Tibial nerve (tissue), 4 donors: ENCODE data around the gene GCLC. TPM values are rescaled to one million over a fixed set of nuclear protein-coding genes. Genes with fewer than 3 reads are reported as not detected.

Source experiments
- DNase-seq, 2 donors: peaks; one replicate each; pipeline ENCODE4 v3.0.0-alpha.2; 2019; ENCODE audit warnings: low spot score in 2 of 2
- H3K27ac ChIP-seq, 4 donors: fragments of 200-600 bp; sonication (generic) in 3 of 4; one replicate each; pipeline ENCODE4 v1.5.1; 2017 to 2019; ENCODE audit warnings: mild to moderate bottlenecking in 1 of 4
- H3K27me3 ChIP-seq, 2 donors: fragments of 200-600 bp; sonication (generic) in 1 of 2; one replicate each; pipeline versions ENCODE4 v1.5.1 to v1.6.0; 2017 to 2019
- H3K36me3 ChIP-seq, 3 donors: fragments of 200-600 bp; sonication (generic); one replicate each; pipeline ENCODE4 v1.5.1; 2018 to 2019
- H3K4me1 ChIP-seq, 4 donors: fragments of 200-600 bp; sonication (generic) in 3 of 4; one replicate each; pipeline ENCODE4 v1.5.1; 2017 to 2019
- H3K4me3 ChIP-seq, 4 donors: fragments of 200-600 bp; sonication (generic) in 3 of 4; one replicate each; pipeline ENCODE4 v1.5.1; 2017 to 2019; ENCODE audit warnings: mild to moderate bottlenecking in 1 of 4, moderate library complexity in 1 of 4
- H3K9me3 ChIP-seq, 4 donors: fragments of 200-600 bp; sonication (generic) in 3 of 4; one replicate each; pipeline ENCODE4 v1.5.1; 2017 to 2019
- EP300 ChIP-seq, 2 donors: sonication (generic); formaldehyde crosslinking; IDR thresholded peaks; one replicate each; pipeline ENCODE4 v1.6.1; 2017; ENCODE audit warnings: antibody characterized with exemption in 2 of 2, mild to moderate bottlenecking in 1 of 2
- POLR2A ChIP-seq, 2 donors: fragments of 450-650 bp; IDR thresholded peaks; one replicate each; pipeline ENCODE4 v1.6.1; 2017; ENCODE audit warnings: antibody characterized with exemption in 2 of 2, mild to moderate bottlenecking in 2 of 2, moderate library complexity in 2 of 2
- WGBS, 2 donors: methylation state at CpG; one replicate each; pipeline ENCODE4 v1.1.5; 2018; 5-methylcytosine and 5-hydroxymethylcytosine counted together
- total RNA-seq, 4 donors: library from RNA; depleted of rRNA; stranded (reverse); fragments of >200 nt; gene quantifications; one replicate each; pipeline ENCODE4 v1.1.0, GENCODE V29; 2016
- TF ChIP-seq, protein P1 (sequence below), 5 experiments: fragments of 200-600 bp in 3 of 5; fragments of 450-650 bp in 2 of 5; sonication (generic) in 3 of 5; IDR thresholded peaks; one replicate each; pipeline ENCODE4 v1.5.1; 2016 to 2019; ENCODE audit warnings: antibody characterized with exemption in 5 of 5, mild to moderate bottlenecking in 3 of 5, moderate library complexity in 2 of 5

The GCLC gene
- total RNA-seq, 4 donors from 2014 or later, result 21.8 to 43.2 (median 32.0) TPM

DNA sequence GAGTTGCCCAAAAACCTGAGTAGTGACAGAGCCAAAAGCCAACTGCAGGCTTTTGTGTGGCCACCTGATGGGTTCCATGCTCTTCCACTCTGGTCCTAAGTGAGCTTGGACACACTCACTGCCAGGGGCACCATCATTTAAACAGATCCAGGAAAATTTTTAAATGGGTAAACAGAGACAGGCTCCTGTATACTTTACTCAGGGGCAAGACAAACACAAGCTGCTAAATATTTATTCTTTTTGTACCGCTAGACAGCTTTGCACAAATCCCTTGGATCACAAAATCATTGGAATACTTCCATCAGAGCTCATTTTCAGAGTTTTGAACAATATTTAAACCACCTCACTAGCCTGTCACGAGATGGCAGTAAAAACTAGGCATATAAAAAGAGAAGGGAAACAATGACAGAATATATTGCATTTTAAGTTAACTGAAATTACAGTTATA is 31.4 kb downstream of the GCLC start:
- TF ChIP-seq POLR2A (IDR thresholded peaks at IDR 0.05) (no peak), EP300 (IDR thresholded peaks at IDR 0.05) (no peak)
- TF ChIP-seq, protein P1, sequence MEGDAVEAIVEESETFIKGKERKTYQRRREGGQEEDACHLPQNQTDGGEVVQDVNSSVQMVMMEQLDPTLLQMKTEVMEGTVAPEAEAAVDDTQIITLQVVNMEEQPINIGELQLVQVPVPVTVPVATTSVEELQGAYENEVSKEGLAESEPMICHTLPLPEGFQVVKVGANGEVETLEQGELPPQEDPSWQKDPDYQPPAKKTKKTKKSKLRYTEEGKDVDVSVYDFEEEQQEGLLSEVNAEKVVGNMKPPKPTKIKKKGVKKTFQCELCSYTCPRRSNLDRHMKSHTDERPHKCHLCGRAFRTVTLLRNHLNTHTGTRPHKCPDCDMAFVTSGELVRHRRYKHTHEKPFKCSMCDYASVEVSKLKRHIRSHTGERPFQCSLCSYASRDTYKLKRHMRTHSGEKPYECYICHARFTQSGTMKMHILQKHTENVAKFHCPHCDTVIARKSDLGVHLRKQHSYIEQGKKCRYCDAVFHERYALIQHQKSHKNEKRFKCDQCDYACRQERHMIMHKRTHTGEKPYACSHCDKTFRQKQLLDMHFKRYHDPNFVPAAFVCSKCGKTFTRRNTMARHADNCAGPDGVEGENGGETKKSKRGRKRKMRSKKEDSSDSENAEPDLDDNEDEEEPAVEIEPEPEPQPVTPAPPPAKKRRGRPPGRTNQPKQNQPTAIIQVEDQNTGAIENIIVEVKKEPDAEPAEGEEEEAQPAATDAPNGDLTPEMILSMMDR (IDR thresholded peaks at IDR 0.05), result no peak
- H3K4me1 ChIP-seq, result peaks cover 0 to 6% (median 0%) of the 10 kb centered on the region in 4 donors
- DNase-seq, result no peak
- H3K27me3 ChIP-seq, result no peaks in the 10 kb centered on the region
- no peaks in the 10 kb centered on the region for H3K9me3 ChIP-seq
- peaks cover 0 to 52% (median 5%) of the 10 kb centered on the region in 3 donors for H3K36me3 ChIP-seq
- WGBS, 2 donors, result 59 to 73% methylated on average over 2 of the region's 2 CpGs
- H3K4me3 ChIP-seq, result no peak overlapping the region
- H3K27ac ChIP-seq, result no peak overlapping the region

DNA sequence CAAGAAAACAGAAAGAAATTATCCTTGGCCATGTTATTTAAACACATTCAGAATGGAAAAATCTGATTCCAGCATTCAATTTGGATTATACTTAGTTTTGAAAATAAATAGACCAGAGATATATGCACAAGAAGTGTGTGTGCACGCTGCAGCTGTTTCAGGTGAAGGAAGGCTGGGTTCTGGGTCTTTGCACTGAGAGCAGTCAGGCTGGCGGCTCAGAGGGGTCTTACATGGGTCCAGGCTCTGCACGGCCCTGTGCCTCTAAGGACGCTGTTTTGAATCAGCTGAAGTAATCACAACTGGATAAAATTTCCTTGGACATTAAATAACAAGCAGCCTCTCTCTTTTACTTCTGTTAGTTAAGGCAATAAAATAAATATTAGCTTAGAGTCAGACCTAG is 31.8 kb downstream of the GCLC start:
- no peak for TF ChIP-seq POLR2A (IDR thresholded peaks at IDR 0.05)
- no peak for TF ChIP-seq EP300 (IDR thresholded peaks at IDR 0.05)
- TF ChIP-seq, protein P1 (IDR thresholded peaks at IDR 0.05), result no peak
- Histone ChIP-seq H3K27ac (no peak overlapping the region), H3K9me3 (no peaks in the 10 kb centered on the region), H3K4me3 (no peak overlapping the region), H3K4me1 (peaks cover 0 to 6% (median 0%) of the 10 kb centered on the region in 4 donors), H3K27me3 (no peaks in the 10 kb centered on the region), H3K36me3 (peaks cover 0 to 57% (median 5%) of the 10 kb centered on the region in 3 donors)
- WGBS, 2 donors, result 78 to 85% methylated on average over 4 of the region's 4 CpGs
- no peak for DNase-seq

DNA sequence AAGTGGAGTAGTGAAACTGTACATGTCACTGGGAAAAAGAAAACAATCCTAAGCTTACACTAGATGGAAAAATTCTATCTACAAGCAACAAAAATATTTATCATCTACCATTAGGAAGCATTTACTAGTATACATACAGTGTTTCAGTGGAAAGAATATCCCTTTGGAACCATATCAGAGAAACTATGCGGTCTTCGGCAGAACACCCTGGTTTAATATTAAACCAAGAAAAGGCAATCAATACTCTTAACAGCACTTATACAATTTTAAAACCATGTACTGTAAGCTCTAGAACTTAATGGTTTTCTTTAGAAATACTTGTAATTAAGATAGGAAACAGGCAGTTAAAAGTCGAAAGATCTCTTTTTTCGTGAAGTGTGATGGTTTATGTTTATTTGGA is 32.3 kb downstream of the GCLC start:
- TF ChIP-seq, protein P1 (IDR thresholded peaks at IDR 0.05), result no peak
- TF ChIP-seq EP300 (IDR thresholded peaks at IDR 0.05) (no peak), POLR2A (IDR thresholded peaks at IDR 0.05) (no peak)
- Histone ChIP-seq H3K9me3 (no peaks in the 10 kb centered on the region), H3K4me3 (no peak overlapping the region), H3K36me3 (peaks cover 0 to 59% (median 5%) of the 10 kb centered on the region in 3 donors), H3K27me3 (no peaks in the 10 kb centered on the region), H3K27ac (no peak overlapping the region), H3K4me1 (peaks cover 0 to 6% (median 0%) of the 10 kb centered on the region in 4 donors)
- WGBS, 2 donors, result 57 to 75% methylated on average over 4 of the region's 4 CpGs
- DNase-seq, result no peak

DNA sequence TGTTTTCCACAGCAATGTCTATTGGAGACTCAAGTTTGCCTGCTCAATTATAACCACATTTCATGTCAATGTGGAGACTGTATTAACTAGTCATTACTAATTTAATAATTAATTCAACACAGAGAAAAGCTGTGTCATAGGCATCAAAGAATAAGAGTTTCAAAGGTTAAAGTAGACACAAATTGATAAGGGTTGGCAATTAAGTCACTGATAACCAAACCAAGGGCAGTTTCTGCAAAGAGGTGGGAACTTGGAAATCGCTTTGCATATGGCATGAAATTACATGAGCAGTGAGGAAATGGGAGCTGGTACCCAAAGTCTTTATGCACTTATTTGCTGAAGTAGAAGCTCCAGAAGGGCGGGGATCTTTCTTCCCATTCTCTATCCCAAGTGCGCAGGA is 34.2 kb downstream of the GCLC start:
- 90 to 94% methylated on average over 3 of the region's 3 CpGs for WGBS, 2 donors
- no peak overlapping the region for H3K27ac ChIP-seq
- H3K27me3 ChIP-seq, result no peaks in the 10 kb centered on the region
- H3K4me3 ChIP-seq, result no peak overlapping the region
- H3K4me1 ChIP-seq, result peaks cover 0 to 6% (median 0%) of the 10 kb centered on the region in 4 donors
- no peak for DNase-seq
- no peaks in the 10 kb centered on the region for H3K9me3 ChIP-seq
- TF ChIP-seq POLR2A (IDR thresholded peaks at IDR 0.05), result no peak
- TF ChIP-seq, protein P1 (IDR thresholded peaks at IDR 0.05), result no peak
- TF ChIP-seq EP300 (IDR thresholded peaks at IDR 0.05), result no peak
- peaks cover 0 to 67% (median under 1%) of the 10 kb centered on the region in 3 donors for H3K36me3 ChIP-seq

DNA sequence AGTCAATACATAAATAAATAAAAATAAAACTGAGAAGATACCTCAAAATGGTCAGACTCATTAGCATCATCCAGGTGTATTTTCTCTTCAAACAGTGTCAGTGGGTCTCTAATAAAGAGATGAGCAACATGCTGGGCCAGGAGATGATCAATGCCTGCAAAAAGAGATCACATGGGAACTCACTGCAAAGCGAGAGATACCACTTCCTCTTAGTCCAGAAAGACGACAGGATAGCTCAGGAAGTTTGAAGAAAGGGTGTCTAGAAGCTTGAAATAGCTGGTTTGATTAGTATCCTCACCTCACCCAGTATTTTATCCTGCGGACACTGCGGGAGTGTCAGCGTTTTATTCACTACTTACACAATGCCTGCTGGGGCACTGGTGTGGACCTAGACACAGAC is 38.0 kb downstream of the GCLC start:
- peaks cover 0 to 77% (median 6%) of the 10 kb centered on the region in 3 donors for H3K36me3 ChIP-seq
- TF ChIP-seq EP300 (IDR thresholded peaks at IDR 0.05) (no peak), POLR2A (IDR thresholded peaks at IDR 0.05) (no peak)
- TF ChIP-seq, protein P1 (IDR thresholded peaks at IDR 0.05), result no peak
- 79 to 80% methylated on average over 5 of the region's 5 CpGs for WGBS, 2 donors
- no peaks in the 10 kb centered on the region for H3K9me3 ChIP-seq
- no peak overlapping the region for H3K4me3 ChIP-seq
- H3K27ac ChIP-seq, result no peak overlapping the region
- no peak for DNase-seq
- no peaks in the 10 kb centered on the region for H3K27me3 ChIP-seq
- no peaks in the 10 kb centered on the region for H3K4me1 ChIP-seq
